HUES64 (cell line): Measurements from ENCODE around the gene TSHR.

Experiments
- H3K27ac ChIP-seq: 2 replicates; pipeline ENCODE4 v1.7.0; 2013; ENCODE audit warnings: low read depth, low read length, inconsistent platforms
- H3K27me3 ChIP-seq: 2 replicates; pipeline ENCODE4 v1.6.1; 2013; ENCODE audit warnings: mild to moderate bottlenecking, low read length; ENCODE audit not compliant: insufficient read depth
- H3K36me3 ChIP-seq: 2 replicates; pipeline ENCODE4 v1.6.1; 2013; ENCODE audit warnings: mild to moderate bottlenecking, low read length; ENCODE audit not compliant: insufficient read depth
- H3K4me1 ChIP-seq: 2 replicates; pipeline ENCODE4 v1.6.1; 2013; ENCODE audit warnings: mild to moderate bottlenecking, low read length, moderate library complexity; ENCODE audit not compliant: insufficient read depth
- H3K4me3 ChIP-seq: 2 replicates; pipeline ENCODE4 v1.5.1; 2013; ENCODE audit warnings: mild to moderate bottlenecking, low read length, moderate library complexity
- H3K9ac ChIP-seq: 2 replicates; pipeline ENCODE4 v1.6.1; 2013; ENCODE audit warnings: mild to moderate bottlenecking, low read depth, low read length
- H3K9me3 ChIP-seq: 2 replicates; pipeline ENCODE4 v1.6.1; 2013; ENCODE audit warnings: low read depth, low read length; ENCODE audit not compliant: insufficient read depth
- WGBS: fragments of 150-250, 120-280 bp; methylation state at CpG from one replicate; pipeline ENCODE4 v1.1.7; 2013; ENCODE audit warnings: missing lambda C conversion rate; 5-methylcytosine and 5-hydroxymethylcytosine counted together

Gene TSHR

DNA sequence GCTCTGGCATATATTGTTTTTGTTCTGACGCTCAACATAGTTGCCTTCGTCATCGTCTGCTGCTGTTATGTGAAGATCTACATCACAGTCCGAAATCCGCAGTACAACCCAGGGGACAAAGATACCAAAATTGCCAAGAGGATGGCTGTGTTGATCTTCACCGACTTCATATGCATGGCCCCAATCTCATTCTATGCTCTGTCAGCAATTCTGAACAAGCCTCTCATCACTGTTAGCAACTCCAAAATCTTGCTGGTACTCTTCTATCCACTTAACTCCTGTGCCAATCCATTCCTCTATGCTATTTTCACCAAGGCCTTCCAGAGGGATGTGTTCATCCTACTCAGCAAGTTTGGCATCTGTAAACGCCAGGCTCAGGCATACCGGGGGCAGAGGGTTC lies 188.4 kb downstream of the TSHR start:
- H3K9ac ChIP-seq, result no peak overlapping the region
- no peak overlapping the region for H3K27ac ChIP-seq
- no peaks in the 10 kb centered on the region for H3K36me3 ChIP-seq
- no peaks in the 10 kb centered on the region for H3K4me1 ChIP-seq
- no peak overlapping the region for H3K4me3 ChIP-seq
- no peaks in the 10 kb centered on the region for H3K27me3 ChIP-seq
- 94% methylated on average over 8 of the region's 8 CpGs for WGBS
- H3K9me3 ChIP-seq, result no peaks in the 10 kb centered on the region

DNA sequence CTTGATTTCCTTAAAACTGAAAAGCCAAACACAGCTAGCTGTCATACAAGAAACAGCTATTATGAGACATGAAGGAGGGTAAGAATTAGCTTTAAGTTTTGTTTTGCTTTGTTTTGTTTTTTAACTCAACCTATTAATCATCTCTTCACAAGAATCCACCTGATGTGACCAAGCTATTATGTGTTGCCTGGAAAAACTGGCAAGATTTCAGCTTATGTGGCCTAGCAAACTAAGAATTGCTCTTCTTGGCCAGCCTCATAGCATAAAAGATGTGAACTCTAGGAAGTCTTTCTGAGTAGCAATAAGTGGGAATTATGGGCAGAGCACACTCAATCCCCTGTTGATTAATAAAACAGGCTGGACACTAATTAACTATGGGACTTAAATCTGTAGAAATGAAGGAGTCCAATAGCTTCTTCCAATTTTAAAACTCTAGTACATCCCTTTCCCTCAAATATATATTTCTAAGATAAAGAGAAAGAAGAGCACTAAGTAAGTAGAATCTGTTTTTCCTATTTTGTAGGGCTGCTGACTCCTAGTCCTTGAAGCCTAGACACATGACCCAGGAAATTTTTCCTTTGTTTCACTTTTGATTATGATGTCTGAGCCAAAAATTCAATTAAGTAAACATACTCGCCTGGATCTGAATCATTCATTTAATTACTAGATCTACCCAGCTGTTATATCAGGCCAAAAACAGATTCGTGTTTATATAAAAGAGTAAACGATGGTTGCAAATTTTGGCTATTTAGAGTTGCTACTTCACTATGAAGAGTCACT lies 189.6 kb downstream of the TSHR start:
- WGBS, result 97% methylated on average over 3 of the region's 3 CpGs
- no peak overlapping the region for H3K27ac ChIP-seq
- H3K27me3 ChIP-seq, result no peaks in the 10 kb centered on the region
- no peaks in the 10 kb centered on the region for H3K36me3 ChIP-seq
- no peak overlapping the region for H3K9ac ChIP-seq
- H3K9me3 ChIP-seq, result no peaks in the 10 kb centered on the region
- no peak overlapping the region for H3K4me3 ChIP-seq
- no peaks in the 10 kb centered on the region for H3K4me1 ChIP-seq

DNA sequence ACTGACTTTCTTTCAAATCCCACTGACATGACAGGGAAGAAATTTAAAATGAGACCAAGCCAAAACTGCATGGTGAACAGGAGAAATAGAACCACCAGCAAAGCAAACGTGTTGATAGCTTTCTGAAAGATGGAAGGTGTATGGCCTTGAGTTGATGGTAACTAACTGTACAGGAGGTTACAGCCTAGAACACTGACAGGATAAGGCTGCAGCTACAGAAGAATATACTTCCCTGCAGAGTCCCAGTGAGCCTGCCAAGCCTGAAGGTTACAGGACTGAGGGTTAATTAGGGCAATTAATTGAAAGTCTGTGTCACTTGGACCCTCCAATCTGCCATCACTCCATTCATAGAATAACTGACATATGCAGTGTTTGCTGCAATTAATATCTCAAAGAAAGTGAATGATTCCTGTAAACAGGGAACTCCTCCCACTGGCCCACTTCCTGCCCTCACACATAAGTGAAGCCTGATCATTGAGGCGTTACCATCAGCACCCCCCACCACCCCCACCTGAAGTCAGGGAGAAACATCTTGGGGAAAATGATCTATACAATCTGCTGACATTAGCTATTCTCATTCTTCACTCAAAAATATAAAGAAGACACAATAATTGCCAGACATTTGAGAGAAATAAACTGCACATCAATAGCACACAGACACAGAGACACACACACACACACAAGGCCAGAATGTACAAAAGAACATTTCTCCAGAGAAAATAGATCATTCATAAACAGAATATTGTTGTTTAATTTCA lies 191.9 kb downstream of the TSHR start:
- Histone ChIP-seq H3K36me3 (no peaks in the 10 kb centered on the region), H3K9ac (no peak overlapping the region), H3K9me3 (no peaks in the 10 kb centered on the region), H3K4me3 (no peak overlapping the region), H3K27me3 (no peaks in the 10 kb centered on the region), H3K27ac (no peak overlapping the region), H3K4me1 (no peaks in the 10 kb centered on the region)
- WGBS, result 74% methylated on average over 2 of the region's 2 CpGs

DNA sequence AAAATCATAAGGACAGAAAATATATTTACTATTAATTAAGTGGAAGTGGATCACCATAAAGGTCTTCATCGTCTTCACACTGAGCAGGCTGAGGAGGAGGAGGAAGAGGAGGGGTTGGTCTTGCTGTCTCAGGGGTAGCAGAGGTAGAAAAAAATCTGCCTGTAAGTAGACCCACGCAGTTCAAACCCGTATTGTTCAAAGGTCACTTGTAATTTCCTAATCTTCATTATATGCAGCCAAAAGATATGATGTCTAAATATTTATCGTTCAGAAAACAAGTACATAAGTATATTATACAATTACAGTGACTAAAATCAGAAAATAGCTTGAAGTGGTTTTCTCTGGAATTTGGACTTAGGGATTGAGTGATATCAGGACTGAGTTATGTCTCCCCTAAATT lies 193.2 kb downstream of the TSHR start:
- no peak overlapping the region for H3K4me3 ChIP-seq
- H3K36me3 ChIP-seq, result no peaks in the 10 kb centered on the region
- no peak overlapping the region for H3K27ac ChIP-seq
- 90% methylated on average over 3 of the region's 4 CpGs for WGBS
- H3K9me3 ChIP-seq, result no peaks in the 10 kb centered on the region
- no peaks in the 10 kb centered on the region for H3K4me1 ChIP-seq
- no peak overlapping the region for H3K9ac ChIP-seq
- H3K27me3 ChIP-seq, result no peaks in the 10 kb centered on the region

DNA sequence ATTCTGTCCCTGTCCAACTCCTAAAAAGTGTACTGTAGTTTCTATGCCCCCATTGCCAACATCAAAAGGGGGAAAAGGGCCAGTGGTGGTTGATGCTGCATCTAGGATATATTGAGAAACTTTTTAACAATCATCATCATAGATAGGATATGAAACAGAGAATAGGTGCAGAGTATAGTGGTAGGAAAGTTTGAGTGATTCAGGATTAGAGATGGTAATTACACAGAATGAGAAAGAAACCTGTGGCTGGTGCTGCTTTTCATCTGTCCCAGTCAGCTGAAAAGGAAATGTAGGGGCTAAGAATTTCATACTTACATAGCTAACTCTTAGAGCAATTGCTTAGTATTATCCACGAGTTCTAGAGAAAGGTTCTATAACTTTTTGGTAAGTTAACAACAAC lies 197.8 kb downstream of the TSHR start:
- WGBS, result 77% methylated on average over 1 of the region's 1 CpG

DNA sequence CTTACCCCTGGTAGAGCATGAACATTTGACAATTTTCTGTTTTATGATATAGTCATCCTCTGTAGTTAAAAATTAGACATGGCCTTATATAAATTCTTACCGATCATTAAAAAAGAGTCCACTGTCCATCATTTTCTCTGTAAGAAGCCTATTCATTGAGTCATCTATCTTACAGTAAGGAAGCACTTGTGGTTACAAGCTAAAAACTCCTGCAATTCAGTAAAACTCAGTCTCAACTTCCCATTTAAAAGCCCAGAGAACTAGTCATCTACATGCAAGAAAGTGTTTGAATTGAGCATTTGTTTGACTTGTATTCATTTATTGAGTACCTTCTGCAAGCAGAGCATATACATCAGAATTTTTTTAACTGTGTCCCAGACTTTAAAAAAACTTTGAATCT lies 202.0 kb downstream of the TSHR start:
- Histone ChIP-seq H3K9ac (no peak overlapping the region), H3K27ac (no peak overlapping the region), H3K4me3 (no peak overlapping the region), H3K9me3 (no peaks in the 10 kb centered on the region), H3K36me3 (no peaks in the 10 kb centered on the region), H3K4me1 (no peaks in the 10 kb centered on the region), H3K27me3 (no peaks in the 10 kb centered on the region)
- WGBS, result 94% methylated on average over 1 of the region's 1 CpG

More for the DNA sequence above, 197.8 kb downstream of the TSHR start:
- no peaks in the 10 kb centered on the region for H3K4me1 ChIP-seq
- no peak overlapping the region for H3K27ac ChIP-seq
- no peaks in the 10 kb centered on the region for H3K9me3 ChIP-seq
- H3K36me3 ChIP-seq, result no peaks in the 10 kb centered on the region
- H3K27me3 ChIP-seq, result no peaks in the 10 kb centered on the region
- H3K4me3 ChIP-seq, result no peak overlapping the region
- no peak overlapping the region for H3K9ac ChIP-seq

DNA sequence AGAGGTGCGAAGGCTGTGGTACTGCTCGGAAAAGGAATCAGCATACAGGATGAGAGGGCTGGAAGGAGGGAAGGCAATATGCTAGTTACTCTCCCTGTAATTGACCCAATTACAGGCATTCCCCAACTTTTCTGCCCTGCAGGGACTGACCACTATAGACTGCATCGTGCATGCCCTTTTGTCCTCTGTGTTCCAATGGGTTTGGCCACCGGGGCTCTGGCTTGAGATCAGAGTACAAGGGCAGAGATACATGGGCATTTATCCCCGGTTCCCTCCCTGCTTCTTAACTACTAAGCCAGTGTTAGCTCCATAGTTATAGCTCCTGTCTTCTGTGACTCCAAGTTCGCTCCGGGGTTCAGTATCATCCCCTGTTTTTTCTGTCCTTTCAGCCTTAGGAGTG lies 205.7 kb downstream of the TSHR start:
- Histone ChIP-seq H3K4me1 (no peaks in the 10 kb centered on the region), H3K27me3 (no peaks in the 10 kb centered on the region), H3K36me3 (no peaks in the 10 kb centered on the region), H3K4me3 (no peak overlapping the region), H3K9me3 (no peaks in the 10 kb centered on the region), H3K27ac (no peak overlapping the region), H3K9ac (no peak overlapping the region)
- WGBS, result 92% methylated on average over 7 of the region's 7 CpGs

DNA sequence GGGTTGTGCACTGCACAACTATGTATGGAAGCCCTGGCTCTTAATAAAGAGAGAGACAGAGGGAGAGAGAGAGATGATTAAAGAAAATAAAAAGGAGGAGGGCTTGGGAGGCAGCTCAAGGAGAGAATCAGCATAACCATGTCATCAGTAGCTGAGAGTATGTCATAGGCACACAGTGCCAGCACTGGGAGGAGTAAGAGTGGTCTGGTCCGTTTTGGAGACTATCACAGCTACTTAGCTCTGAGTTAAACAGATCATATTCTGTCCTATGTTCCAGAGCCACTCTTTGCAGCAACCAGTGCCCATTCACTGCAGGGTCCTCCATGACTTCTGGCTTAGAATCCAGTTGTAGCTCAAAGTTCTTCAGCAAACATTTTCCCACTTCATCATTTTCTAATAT lies 206.3 kb downstream of the TSHR start:
- Histone ChIP-seq H3K9ac (no peak overlapping the region), H3K36me3 (no peaks in the 10 kb centered on the region), H3K4me1 (no peaks in the 10 kb centered on the region), H3K27ac (no peak overlapping the region), H3K4me3 (no peak overlapping the region), H3K27me3 (no peaks in the 10 kb centered on the region), H3K9me3 (no peaks in the 10 kb centered on the region)
- WGBS, result 65% methylated on average over 1 of the region's 1 CpG

DNA sequence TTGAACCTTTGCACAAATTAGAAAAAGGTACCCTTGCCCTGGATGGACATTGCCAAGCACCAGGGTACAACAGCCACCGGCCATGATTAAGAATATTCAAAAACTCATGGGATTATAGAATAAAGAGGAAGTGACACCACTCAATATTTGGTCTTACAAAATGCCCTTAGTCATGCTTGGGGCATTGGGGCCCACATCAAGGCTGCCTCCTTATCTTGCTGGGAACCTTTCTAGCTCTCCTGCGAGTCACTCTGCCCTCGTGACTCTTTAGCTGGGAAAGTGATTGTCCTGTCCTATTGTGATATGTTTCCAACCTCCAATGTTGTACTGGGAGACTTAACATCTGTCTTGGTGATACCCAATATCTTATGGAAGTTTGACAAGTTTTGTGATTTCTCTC lies 207.5 kb downstream of the TSHR start:
- WGBS, result 92% methylated on average over 3 of the region's 3 CpGs
- no peak overlapping the region for H3K9ac ChIP-seq

DNA sequence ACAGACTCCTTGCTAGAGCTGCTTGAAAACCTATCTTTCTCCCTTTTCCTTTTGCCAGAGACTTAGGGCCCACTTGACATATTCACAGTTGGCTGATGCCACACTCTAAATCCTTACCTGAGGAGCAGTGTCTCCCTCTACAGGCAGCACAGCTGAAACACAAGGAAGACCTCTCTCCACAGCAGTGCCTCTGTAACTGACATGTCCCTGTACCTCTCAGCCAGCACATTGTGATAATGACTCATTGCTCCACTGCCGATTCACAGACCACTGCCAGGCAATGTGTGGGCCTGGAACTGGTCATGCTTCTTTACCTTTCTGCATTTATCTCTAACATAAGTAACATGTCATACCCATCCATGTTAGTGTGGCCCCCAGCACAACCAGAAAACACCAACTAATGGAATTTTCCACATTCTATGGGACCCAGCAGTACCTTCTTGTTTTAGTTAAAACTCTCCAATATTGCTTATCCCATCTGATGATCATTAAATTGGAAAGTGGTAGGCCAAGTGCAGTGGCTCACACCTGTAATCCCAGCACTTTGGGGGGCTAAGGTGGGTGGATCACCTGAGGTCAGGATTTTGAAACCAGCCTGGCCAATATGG lies 208.8 kb downstream of the TSHR start:
- 48% methylated on average over 1 of the region's 1 CpG for WGBS
- H3K36me3 ChIP-seq, result no peaks in the 10 kb centered on the region
- no peaks in the 10 kb centered on the region for H3K27me3 ChIP-seq
- no peak overlapping the region for H3K4me3 ChIP-seq
- no peaks in the 10 kb centered on the region for H3K9me3 ChIP-seq
- H3K27ac ChIP-seq, result no peak overlapping the region
- no peaks in the 10 kb centered on the region for H3K4me1 ChIP-seq
- H3K9ac ChIP-seq, result no peak overlapping the region

More for the DNA sequence above, 207.5 kb downstream of the TSHR start:
- Histone ChIP-seq H3K27ac (no peak overlapping the region), H3K9me3 (no peaks in the 10 kb centered on the region), H3K27me3 (no peaks in the 10 kb centered on the region), H3K36me3 (no peaks in the 10 kb centered on the region), H3K4me3 (no peak overlapping the region), H3K4me1 (no peaks in the 10 kb centered on the region)

DNA sequence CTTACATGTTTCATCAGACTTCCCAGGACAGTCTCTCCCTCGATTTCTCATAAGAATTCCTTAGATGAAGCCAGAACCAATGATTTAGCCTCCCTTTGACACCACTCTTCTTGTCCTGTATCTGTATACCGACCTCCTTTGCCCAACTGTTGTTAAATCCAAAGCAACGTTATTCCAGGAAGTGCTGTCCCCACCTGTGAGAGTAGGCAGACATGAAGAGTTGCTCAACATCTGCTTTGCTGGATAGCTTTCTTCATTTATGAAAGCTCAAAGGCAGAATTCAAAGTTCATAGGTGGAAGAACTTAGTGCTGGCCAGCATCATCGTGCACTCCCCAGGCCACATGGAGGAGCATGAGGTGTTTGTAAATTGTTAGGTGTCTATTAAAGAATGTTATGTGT lies 209.8 kb downstream of the TSHR start:
- H3K27me3 ChIP-seq, result no peaks in the 10 kb centered on the region
- 85% methylated on average over 4 of the region's 4 CpGs for WGBS
- no peak overlapping the region for H3K4me3 ChIP-seq
- no peak overlapping the region for H3K27ac ChIP-seq
- H3K9me3 ChIP-seq, result no peaks in the 10 kb centered on the region
- H3K36me3 ChIP-seq, result no peaks in the 10 kb centered on the region
- no peaks in the 10 kb centered on the region for H3K4me1 ChIP-seq
- no peak overlapping the region for H3K9ac ChIP-seq
